A549 treated with DMSO at 1 μM for 4 hours (cell line): ENCODE data around the gene NHLRC1. TPM values are rescaled to one million over a fixed set of nuclear protein-coding genes. Genes with fewer than 3 reads are reported as not detected.

Experiments used
- total RNA-seq: library from RNA; stranded (reverse); fragments of 200-300 nt; extraction: Qiagen RNA extraction; gene quantifications from 5 replicates; pipeline ENCODE4 v1.2.3, GENCODE V29; 2022; ENCODE audit warnings: low read depth

Gene NHLRC1
- 1.4 to 2.7 TPM (median 1.9 TPM) in 5 replicates for total RNA-seq

GRCh38 chr6:18122128-18123093 is at the start of gene NHLRC1:
TSS of gene NHLRC1 (minus strand) at chr6:18122677. CDS start at chr6:18122606, 71 bp downstream.

GRCh38 chr6:18155150-18155863 is 32.8 kb upstream of the NHLRC1 start, which contains the start of gene KDM1B:
TSS of gene KDM1B (plus strand) at chr6:18155422. CDS start at chr6:18159896, 4,474 bp downstream.

GRCh38 chr6:18154507-18155149 is 32.2 kb upstream of the NHLRC1 start, which contains the start of gene TPMT:
TSS of gene TPMT (minus strand) at chr6:18155077. CDS start at chr6:18149127, 5,950 bp downstream.

Other genes with a start within 250 kb of the NHLRC1 start
- gene KIF13A, start 135.0 kb downstream of the NHLRC1 start, total RNA-seq, result 20.8 to 25.6 TPM (median 24.7 TPM) in 5 replicates
- gene TPMT, start 32.4 kb upstream of the NHLRC1 start, total RNA-seq, result 5.9 to 7.5 TPM (median 6.9 TPM) in 5 replicates
- gene KDM1B, start 32.7 kb upstream of the NHLRC1 start, total RNA-seq, result 7.1 to 9.0 TPM (median 8.9 TPM) in 5 replicates
- 83.6 to 102 TPM (median 93.4 TPM) in 5 replicates for gene DEK, start 141.9 kb upstream of the NHLRC1 start, total RNA-seq